ENCODE results near the gene AUH.

Gene AUH

GRCh38 chr9:91180240-91180929, 181.3 kb downstream of the AUH start:
- Histone ChIP-seq H3K36me3 (ENCODE audit: control insufficient read depth in 1 of 2, insufficient read depth in 2 of 2, low read depth in 1 of 2, low read length in 2 of 2) (no peaks in the 10 kb centered on the region), H3K4me1 (ENCODE audit: control insufficient read depth, insufficient read depth, low read depth, low read length) (peaks cover 2% of the 10 kb centered on the region), H2BK120ac (ENCODE audit: low read depth, low read length) (no peak overlapping the region), H3K27me3 (ENCODE audit: control insufficient read depth in 1 of 2, insufficient read depth in 1 of 2, low read length in 2 of 2) (no peaks in the 10 kb centered on the region), H2BK12ac (ENCODE audit: low read length in 2 of 2) (peak overlapping the region; percentile 49 to 55), H4K91ac (ENCODE audit: low read length) (peak overlapping the region; percentile 35), H3K27ac (ENCODE audit: low read length, poor library complexity, severe bottlenecking) (no peak overlapping the region), H3K9me3 (ENCODE audit: control insufficient read depth, low read length) (no peaks in the 10 kb centered on the region), H3K79me1 (replicated peaks; ENCODE audit: low read length, poor library complexity, severe bottlenecking) (no peaks in the 10 kb centered on the region), H2AFZ (ENCODE audit: low read depth, low read length) (peak overlapping the region; percentile 18), H2BK15ac (ENCODE audit: low read depth, poor library complexity, severe bottlenecking) (peak overlapping the region; percentile 37), H3K14ac (ENCODE audit: low read length in 2 of 2) (peak overlapping the region in 1 of 2 experiments; percentile 87), H3K4me3 (ENCODE audit: insufficient read depth in 1 of 2, low read depth in 1 of 2, low read length in 2 of 2) (no peak overlapping the region), H3K23ac (ENCODE audit: low read length in 2 of 2) (no peak overlapping the region), H2BK5ac (ENCODE audit: low read depth, low read length, poor library complexity, severe bottlenecking) (no peak overlapping the region), H2AK5ac (ENCODE audit: low read length, severe bottlenecking) (no peak overlapping the region), H3K4me2 (ENCODE audit: low read length, poor library complexity, severe bottlenecking) (no peak overlapping the region), H3K4ac (ENCODE audit: low read depth in 1 of 2, low read length in 2 of 2) (no peak overlapping the region), H3K18ac (ENCODE audit: low read depth in 1 of 2, low read length in 2 of 2) (peak overlapping the region in 1 of 2 experiments; percentile 77), H3K9ac (ENCODE audit: low read length) (peak overlapping the region; percentile 35), H4K8ac (ENCODE audit: low read length) (peak overlapping the region; percentile 19)
- no peak for DNase-seq
- 94% methylated on average over 16 of the region's 16 CpGs for WGBS

GRCh38 chr9:91179237-91180138, 182.2 kb downstream of the AUH start:
- Histone ChIP-seq H3K18ac (ENCODE audit: low read depth in 1 of 2, low read length in 2 of 2) (no peak overlapping the region), H2BK5ac (ENCODE audit: low read depth, low read length, poor library complexity, severe bottlenecking) (no peak overlapping the region), H3K27ac (ENCODE audit: low read length, poor library complexity, severe bottlenecking) (no peak overlapping the region), H2BK120ac (ENCODE audit: low read depth, low read length) (no peak overlapping the region), H3K27me3 (ENCODE audit: control insufficient read depth in 1 of 2, insufficient read depth in 1 of 2, low read length in 2 of 2) (no peaks in the 10 kb centered on the region), H2AFZ (ENCODE audit: low read depth, low read length) (no peak overlapping the region), H3K36me3 (ENCODE audit: control insufficient read depth in 1 of 2, insufficient read depth in 2 of 2, low read depth in 1 of 2, low read length in 2 of 2) (no peaks in the 10 kb centered on the region), H3K4me1 (ENCODE audit: control insufficient read depth, insufficient read depth, low read depth, low read length) (peaks cover 2% of the 10 kb centered on the region), H2AK5ac (ENCODE audit: low read length, severe bottlenecking) (no peak overlapping the region), H4K8ac (ENCODE audit: low read length) (peak overlapping the region; percentile 20), H3K9ac (ENCODE audit: low read length) (peak overlapping the region; percentile 40), H3K9me3 (ENCODE audit: control insufficient read depth, low read length) (peaks cover 4% of the 10 kb centered on the region), H3K79me1 (replicated peaks; ENCODE audit: low read length, poor library complexity, severe bottlenecking) (no peaks in the 10 kb centered on the region), H3K4me2 (ENCODE audit: low read length, poor library complexity, severe bottlenecking) (no peak overlapping the region), H3K4ac (ENCODE audit: low read depth in 1 of 2, low read length in 2 of 2) (no peak overlapping the region), H2BK15ac (ENCODE audit: low read depth, poor library complexity, severe bottlenecking) (peak overlapping the region; percentile 37), H3K4me3 (ENCODE audit: insufficient read depth in 1 of 2, low read depth in 1 of 2, low read length in 2 of 2) (no peak overlapping the region), H3K14ac (ENCODE audit: low read length in 2 of 2) (no peak overlapping the region), H4K91ac (ENCODE audit: low read length) (peak overlapping the region; percentile 35), H2BK12ac (ENCODE audit: low read length in 2 of 2) (no peak overlapping the region), H3K23ac (ENCODE audit: low read length in 2 of 2) (no peak overlapping the region)
- peak; percentile 49 for DNase-seq
- WGBS: 64% methylated on average over 23 of the region's 23 CpGs

GRCh38 chr9:91178281-91179236, 183.2 kb downstream of the AUH start:
- Histone ChIP-seq H3K18ac (ENCODE audit: low read depth in 1 of 2, low read length in 2 of 2) (peak overlapping the region in 1 of 2 experiments; percentile 46), H3K14ac (ENCODE audit: low read length in 2 of 2) (peak overlapping the region in 1 of 2 experiments; percentile 31), H3K9me3 (ENCODE audit: control insufficient read depth, low read length) (peaks cover 7% of the 10 kb centered on the region), H3K27ac (ENCODE audit: low read length, poor library complexity, severe bottlenecking) (no peak overlapping the region), H3K4me2 (ENCODE audit: low read length, poor library complexity, severe bottlenecking) (no peak overlapping the region), H3K27me3 (ENCODE audit: control insufficient read depth in 1 of 2, insufficient read depth in 1 of 2, low read length in 2 of 2) (no peaks in the 10 kb centered on the region), H2BK120ac (ENCODE audit: low read depth, low read length) (no peak overlapping the region), H3K4me1 (ENCODE audit: control insufficient read depth, insufficient read depth, low read depth, low read length) (peaks cover 2% of the 10 kb centered on the region), H4K91ac (ENCODE audit: low read length) (no peak overlapping the region), H2BK15ac (ENCODE audit: low read depth, poor library complexity, severe bottlenecking) (peak overlapping the region; percentile 53), H2BK12ac (ENCODE audit: low read length in 2 of 2) (peak overlapping the region in 1 of 2 experiments; percentile 3), H3K36me3 (ENCODE audit: control insufficient read depth in 1 of 2, insufficient read depth in 2 of 2, low read depth in 1 of 2, low read length in 2 of 2) (no peaks in the 10 kb centered on the region), H2AFZ (ENCODE audit: low read depth, low read length) (no peak overlapping the region), H3K4me3 (ENCODE audit: insufficient read depth in 1 of 2, low read depth in 1 of 2, low read length in 2 of 2) (no peak overlapping the region), H3K23ac (ENCODE audit: low read length in 2 of 2) (no peak overlapping the region), H2BK5ac (ENCODE audit: low read depth, low read length, poor library complexity, severe bottlenecking) (no peak overlapping the region), H3K4ac (ENCODE audit: low read depth in 1 of 2, low read length in 2 of 2) (no peak overlapping the region), H3K79me1 (replicated peaks; ENCODE audit: low read length, poor library complexity, severe bottlenecking) (no peaks in the 10 kb centered on the region), H2AK5ac (ENCODE audit: low read length, severe bottlenecking) (no peak overlapping the region), H4K8ac (ENCODE audit: low read length) (peak overlapping the region; percentile 19), H3K9ac (ENCODE audit: low read length) (no peak overlapping the region)
- WGBS: 94% methylated on average over 15 of the region's 15 CpGs
- DNase-seq: no peak

All from mesenchymal stem cell (in vitro differentiated cells and primary cell).